Tibial artery (tissue), 4 donors: ENCODE measurements around the gene OSBPL8.

Source experiments
- DNase-seq, 2 donors: peaks; one replicate each; pipeline ENCODE4 v3.0.0-alpha.2; 2019
- H3K27ac ChIP-seq, 2 donors: fragments of 200-600 bp; sonication (generic) in 1 of 2; 1 replicate in 1 of 2; 2 replicates in 1 of 2; pipeline ENCODE4 v1.5.1; 2018 to 2019; ENCODE audit warnings: mild to moderate bottlenecking in 1 of 2
- H3K27me3 ChIP-seq, 2 donors: fragments of 200-600 bp; sonication (generic) in 1 of 2; one replicate each; pipeline versions ENCODE4 v1.5.1 to v1.6.0; 2016 to 2019
- H3K36me3 ChIP-seq, 3 donors: fragments of 200-600 bp; sonication (generic) in 2 of 3; one replicate each; pipeline ENCODE4 v1.5.1; 2016 to 2019; ENCODE audit warnings: mild to moderate bottlenecking in 2 of 3
- H3K4me1 ChIP-seq, 4 donors: fragments of 200-600 bp; sonication (generic) in 2 of 4; 1 replicate in 3 of 4; 2 replicates in 1 of 4; pipeline ENCODE4 v1.5.1; 2016 to 2019
- H3K4me3 ChIP-seq, 2 donors: fragments of 200-600 bp; sonication (generic) in 1 of 2; 1 replicate in 1 of 2; 2 replicates in 1 of 2; pipeline ENCODE4 v1.5.1; 2018 to 2019; ENCODE audit warnings: mild to moderate bottlenecking in 2 of 2
- H3K9me3 ChIP-seq, 3 donors: fragments of 200-600 bp; sonication (generic) in 1 of 3; one replicate each; pipeline ENCODE4 v1.5.1; 2016 to 2019
- CTCF ChIP-seq, 2 experiments: fragments of 200-600 bp in 1 of 2; fragments of 450-650 bp in 1 of 2; IDR thresholded peaks; one replicate each; pipeline ENCODE4 v1.5.1; 2017 to 2019; ENCODE audit warnings: antibody characterized with exemption in 2 of 2, mild to moderate bottlenecking in 1 of 2, moderate library complexity in 1 of 2
- intact Hi-C: fragments of 100-400 bp; cut with DNase I; formaldehyde crosslinking; loops from one replicate; pipeline ENCODE4 v1.15.0; 2023; ENCODE audit warnings: low total_unique reads

Gene OSBPL8

DNA sequence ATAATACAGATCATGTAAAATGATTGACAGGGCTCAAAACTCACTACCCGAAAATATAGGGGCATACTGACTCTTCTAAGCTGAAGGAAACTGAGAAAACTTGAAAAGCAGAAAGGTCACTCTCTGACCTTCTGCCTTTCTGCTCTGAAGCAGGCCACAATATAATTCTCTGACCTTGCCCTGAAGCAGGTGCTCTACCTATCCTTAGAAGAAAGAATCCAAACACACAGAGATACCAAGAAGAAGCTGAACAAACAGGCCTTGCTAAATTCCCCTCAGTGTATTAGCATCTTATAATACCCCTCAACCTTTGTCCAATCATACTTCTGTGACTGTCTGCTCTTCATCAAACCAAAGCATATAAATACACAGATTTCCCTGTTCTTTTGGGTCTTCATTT is 150.5 kb downstream of the OSBPL8 start:
- no peaks in the 10 kb centered on the region for H3K36me3 ChIP-seq
- no peak for DNase-seq
- H3K4me1 ChIP-seq, result peaks cover 0 to 10% (median 3%) of the 10 kb centered on the region in 4 donors
- H3K9me3 ChIP-seq, result no peaks in the 10 kb centered on the region
- intact Hi-C loops, result no loop called here
- no peak overlapping the region for H3K27ac ChIP-seq
- H3K4me3 ChIP-seq, result no peak overlapping the region
- H3K27me3 ChIP-seq, result no peaks in the 10 kb centered on the region
- no peak for TF ChIP-seq CTCF (IDR thresholded peaks at IDR 0.05)

DNA sequence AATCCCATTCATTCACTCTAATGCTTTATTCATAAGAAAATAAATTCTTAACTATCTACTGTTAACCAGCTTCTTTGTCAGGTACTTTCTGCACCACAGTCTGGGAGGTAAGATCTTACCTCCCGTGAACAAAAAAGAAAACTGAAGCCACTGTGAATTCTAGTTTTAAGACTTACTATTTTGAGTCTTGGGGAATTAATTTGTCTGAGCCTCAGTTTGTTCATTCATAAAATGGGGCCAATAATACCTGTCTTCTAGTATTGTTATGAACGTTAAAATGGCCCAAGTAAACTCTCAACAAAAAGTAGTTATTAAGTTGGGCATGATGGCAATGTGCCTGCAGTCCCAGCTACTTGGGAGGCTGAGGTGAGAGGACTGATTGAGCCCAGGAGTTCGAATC is 151.9 kb downstream of the OSBPL8 start:
- no peaks in the 10 kb centered on the region for H3K36me3 ChIP-seq
- intact Hi-C loops, result no loop called here

DNA sequence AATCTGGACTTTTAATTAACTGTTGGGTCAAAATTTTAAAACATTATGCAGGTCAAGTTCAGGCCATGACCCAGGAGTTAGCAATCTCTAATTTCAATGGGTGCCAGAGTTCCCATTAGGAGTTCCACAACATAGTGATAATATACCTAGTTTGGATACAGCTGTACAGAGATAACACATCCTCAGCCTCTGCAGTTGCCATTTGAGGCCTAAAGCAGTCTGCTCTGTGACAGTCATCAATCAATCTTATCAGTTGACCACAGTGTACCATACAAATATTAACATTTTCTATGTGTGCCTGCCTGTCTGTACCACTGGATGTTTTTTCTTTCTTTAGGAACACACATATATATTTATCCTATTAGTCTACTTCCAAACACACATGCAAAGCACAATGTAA is 157.3 kb downstream of the OSBPL8 start:
- intact Hi-C loops, result no loop called here
- no peaks in the 10 kb centered on the region for H3K27me3 ChIP-seq
- no peaks in the 10 kb centered on the region for H3K4me1 ChIP-seq
- no peak for DNase-seq
- H3K36me3 ChIP-seq, result peaks cover 9 to 21% (median 13%) of the 10 kb centered on the region in 3 donors
- no peak for TF ChIP-seq CTCF (IDR thresholded peaks at IDR 0.05)
- H3K4me3 ChIP-seq, result no peak overlapping the region
- H3K9me3 ChIP-seq, result no peaks in the 10 kb centered on the region
- no peak overlapping the region for H3K27ac ChIP-seq

More for the DNA sequence above, 151.9 kb downstream of the OSBPL8 start:
- no peak for TF ChIP-seq CTCF (IDR thresholded peaks at IDR 0.05)
- Histone ChIP-seq H3K4me3 (no peak overlapping the region), H3K27ac (no peak overlapping the region), H3K27me3 (no peaks in the 10 kb centered on the region), H3K4me1 (peaks cover 0 to 10% (median 3%) of the 10 kb centered on the region in 4 donors), H3K9me3 (no peaks in the 10 kb centered on the region)
- no peak for DNase-seq

GRCh38 chr12:76400136-76400535 is 159.4 kb downstream of the OSBPL8 start:
- H3K4me3 ChIP-seq, result no peak overlapping the region
- H3K27ac ChIP-seq, result no peak overlapping the region
- intact Hi-C loops, result no loop called here
- no peak for TF ChIP-seq CTCF (IDR thresholded peaks at IDR 0.05)
- DNase-seq, result no peak
- H3K36me3 ChIP-seq, result peaks cover 14 to 31% (median 17%) of the 10 kb centered on the region in 3 donors
- no peaks in the 10 kb centered on the region for H3K9me3 ChIP-seq
- no peaks in the 10 kb centered on the region for H3K27me3 ChIP-seq
- no peaks in the 10 kb centered on the region for H3K4me1 ChIP-seq

GRCh38 chr12:76399040-76399439 is 160.5 kb downstream of the OSBPL8 start:
- no peak for TF ChIP-seq CTCF (IDR thresholded peaks at IDR 0.05)
- no peaks in the 10 kb centered on the region for H3K4me1 ChIP-seq
- no peaks in the 10 kb centered on the region for H3K9me3 ChIP-seq
- no peaks in the 10 kb centered on the region for H3K27me3 ChIP-seq
- intact Hi-C loops, result no loop called here
- no peak overlapping the region for H3K4me3 ChIP-seq
- H3K27ac ChIP-seq, result no peak overlapping the region
- H3K36me3 ChIP-seq, result peaks cover 14 to 35% (median 17%) of the 10 kb centered on the region in 3 donors
- no peak for DNase-seq

DNA sequence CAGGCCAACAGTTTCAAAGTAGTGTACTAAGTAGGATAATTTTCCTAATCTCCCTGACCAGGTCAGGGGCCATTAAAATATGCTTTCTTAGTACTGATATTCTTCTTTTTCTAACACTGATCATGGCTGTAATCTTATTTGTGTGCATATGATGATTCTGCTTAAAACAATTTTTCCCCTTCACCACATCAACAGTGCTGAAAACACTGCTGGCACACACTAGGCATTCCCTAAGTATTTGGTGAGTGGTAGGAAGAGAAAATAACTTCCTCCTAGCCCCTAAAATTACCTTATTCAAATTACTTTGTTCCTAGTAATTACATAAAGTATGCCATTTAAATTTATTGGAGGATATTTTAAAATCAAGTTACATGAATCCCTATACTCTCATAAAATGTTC is 161.5 kb downstream of the OSBPL8 start:
- TF ChIP-seq CTCF (IDR thresholded peaks at IDR 0.05), result no peak

More for the DNA sequence above, 161.5 kb downstream of the OSBPL8 start:
- peaks cover 14 to 35% (median 17%) of the 10 kb centered on the region in 3 donors for H3K36me3 ChIP-seq
- no peaks in the 10 kb centered on the region for H3K27me3 ChIP-seq
- H3K4me1 ChIP-seq, result no peaks in the 10 kb centered on the region
- intact Hi-C loops, result no loop called here
- H3K27ac ChIP-seq, result no peak overlapping the region
- H3K4me3 ChIP-seq, result no peak overlapping the region
- H3K9me3 ChIP-seq, result no peaks in the 10 kb centered on the region
- DNase-seq, result no peak
